ENCODE measurements around the gene MROH2B. TPM values are rescaled to one million over a fixed set of nuclear protein-coding genes. Genes with fewer than 3 reads are reported as not detected.
"Not testable (repeated sequence)": the region's sequence is repeated elsewhere in the genome, so short reads cannot be mapped to it uniquely, and the experiment has no call there.

Gene MROH2B
- total RNA-seq, 2 donors from 2014 or later: not detected

DNA sequence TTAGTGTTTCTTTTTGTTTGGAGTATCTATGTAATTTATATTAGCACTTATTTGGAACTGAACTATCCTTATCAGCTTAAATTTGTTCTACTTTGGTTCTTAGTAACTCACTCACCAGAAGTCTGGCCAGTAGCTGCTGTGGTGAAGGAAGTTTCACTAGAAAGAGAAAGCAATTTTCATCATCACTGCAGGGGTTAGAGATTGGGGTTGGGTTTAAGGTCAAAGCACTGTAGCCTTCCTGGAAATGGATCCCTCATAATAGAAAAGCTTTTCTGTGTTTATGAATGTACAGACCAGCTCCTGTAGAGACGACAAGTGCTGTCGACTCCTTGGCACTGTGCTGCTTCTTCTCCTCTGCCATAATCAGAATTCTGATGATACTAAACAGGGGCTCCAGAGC, 22.2 kb downstream of the MROH2B start:
- DNase-seq (no peak), ATAC-seq (peak in 1 of 2 donors; percentile 53)
- intact Hi-C loops (cut with DNase I): no loop called here

DNA sequence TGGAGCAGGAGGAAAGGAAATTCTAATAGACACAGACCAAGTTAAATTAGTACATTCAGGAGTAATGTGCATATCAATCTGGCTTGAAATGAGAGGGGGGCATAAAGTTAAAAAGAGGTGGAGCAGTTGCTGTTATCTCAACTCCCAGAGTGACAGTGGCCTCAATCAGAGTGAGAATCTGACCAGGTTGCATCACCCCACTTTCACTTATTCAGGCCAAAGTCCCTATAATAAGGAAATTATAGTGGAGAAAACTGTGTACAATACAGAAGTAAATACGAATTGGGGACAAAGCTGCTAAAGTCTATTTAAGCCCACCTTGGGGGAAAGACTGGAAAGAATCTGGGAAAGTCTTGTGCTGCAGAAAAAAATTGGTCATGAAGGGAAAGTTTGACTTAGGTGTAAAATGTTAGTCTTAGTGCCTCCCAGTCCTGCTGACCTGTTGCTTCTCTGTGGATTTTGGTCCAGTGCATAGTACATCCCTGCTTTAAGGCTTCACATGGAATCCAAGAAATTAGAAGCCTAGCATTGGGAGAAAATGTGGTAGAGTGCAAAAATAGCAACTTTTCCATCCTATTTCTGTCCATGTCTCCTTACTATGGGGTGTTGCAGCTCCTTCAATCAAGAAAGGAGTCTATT, 27.9 kb downstream of the MROH2B start:
- intact Hi-C loops (cut with DNase I): no loop called here
- DNase-seq: no peak
- no peak for ATAC-seq

DNA sequence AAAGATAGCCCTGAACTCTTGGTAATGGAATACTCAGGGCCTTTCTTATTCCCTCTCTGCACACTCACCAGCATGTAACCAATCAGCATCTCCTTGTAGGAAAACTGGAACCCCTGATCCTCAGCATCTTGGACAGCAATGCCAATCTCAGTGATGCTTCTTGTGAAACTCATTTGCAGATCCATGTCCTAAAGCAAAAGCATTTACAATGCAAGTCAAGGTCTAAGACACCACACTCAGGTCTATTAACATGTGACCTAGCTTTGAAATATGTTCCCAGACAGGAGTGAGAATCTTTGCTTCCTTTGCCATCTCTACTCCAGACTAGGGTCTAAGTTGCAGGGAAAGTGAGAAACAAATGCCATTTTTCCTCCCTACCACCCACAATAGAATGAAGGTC, 38.2 kb downstream of the MROH2B start:
- intact Hi-C loops (cut with DNase I): no loop called here
- ATAC-seq: no peak
- no peak for DNase-seq

DNA sequence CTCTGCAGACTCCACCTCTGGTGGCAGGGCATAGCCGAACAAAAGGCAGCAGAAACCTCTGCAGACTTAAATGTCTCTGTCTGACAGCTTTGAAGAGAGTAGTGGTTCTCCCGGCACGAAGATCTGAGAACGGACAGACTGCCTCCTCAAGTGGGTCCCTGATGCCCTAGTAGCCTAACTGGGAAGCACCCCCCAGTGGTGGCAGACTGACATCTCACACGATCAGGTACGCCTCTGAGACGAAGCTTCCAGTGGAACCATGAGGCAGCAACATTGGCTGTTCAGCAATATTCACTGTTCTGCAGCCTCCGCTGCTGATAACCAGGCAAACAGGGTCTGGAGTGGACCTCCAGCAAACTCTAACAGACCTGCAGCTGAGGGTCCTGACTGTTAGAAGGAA, 48.5 kb downstream of the MROH2B start:
- intact Hi-C loops (cut with DNase I); DNase-seq; ATAC-seq: not testable (repeated sequence)

DNA sequence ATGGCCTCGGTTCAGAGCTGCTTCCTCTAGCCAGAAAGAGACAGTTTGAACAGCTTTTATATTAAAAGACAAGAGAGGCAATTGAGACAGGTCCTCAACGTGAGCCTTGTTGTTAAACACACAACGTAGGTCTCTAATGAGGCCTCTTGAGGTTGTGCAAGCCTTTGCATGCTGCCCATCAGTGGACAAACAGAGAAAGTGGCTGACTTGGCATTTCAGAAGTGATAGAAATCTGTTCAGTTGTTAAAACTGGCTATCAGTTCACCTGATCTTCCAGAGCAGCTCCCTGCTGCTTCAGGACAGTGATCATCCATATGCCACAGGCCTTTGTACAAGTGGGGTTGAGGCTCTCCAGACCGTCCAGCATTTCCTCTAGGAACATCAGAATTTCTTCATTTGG, 58.8 kb downstream of the MROH2B start:
- intact Hi-C loops (cut with DNase I): no loop called here
- DNase-seq (no peak), ATAC-seq (no peak)

DNA sequence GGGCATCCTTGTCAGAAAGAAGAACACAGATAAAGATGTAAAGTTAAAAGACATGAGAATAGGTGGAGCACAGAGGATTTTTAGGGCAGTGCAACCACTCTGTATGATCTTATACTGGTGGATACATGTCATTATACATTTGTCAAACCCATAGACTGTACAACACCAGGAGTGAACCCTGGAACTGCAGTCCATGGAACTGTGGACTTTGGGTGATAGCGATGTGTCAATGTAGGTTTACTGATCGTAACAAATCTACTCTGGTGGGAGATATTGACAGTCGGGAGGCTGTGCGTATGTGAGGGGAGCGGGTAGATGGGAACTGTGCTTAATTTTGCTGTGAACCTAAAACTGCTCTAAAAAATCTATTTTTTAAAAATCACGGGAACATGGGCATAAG, 60.6 kb downstream of the MROH2B start:
- intact Hi-C loops (cut with DNase I): no loop called here
- ATAC-seq (no peak), DNase-seq (no peak)

DNA sequence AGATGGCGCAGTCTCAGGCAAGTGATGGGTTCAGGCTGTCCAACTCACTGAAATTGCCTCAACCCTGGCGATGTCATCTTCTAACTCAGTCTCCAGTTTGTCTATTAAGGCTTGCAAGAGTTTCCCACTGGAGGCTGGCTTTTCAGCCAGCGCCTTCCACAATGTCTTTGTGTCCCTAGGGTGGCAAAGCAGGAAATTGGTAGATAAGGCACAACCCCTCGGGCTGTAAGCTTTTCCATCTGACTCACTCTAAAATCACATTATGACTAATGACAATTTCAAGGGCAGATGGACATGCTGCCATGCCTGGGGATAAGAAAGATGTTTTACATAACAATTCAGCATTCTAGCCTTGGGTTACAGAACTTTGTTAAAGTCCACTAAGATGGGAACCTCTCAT, 61.9 kb downstream of the MROH2B start:
- intact Hi-C loops (cut with DNase I): no loop called here
- ATAC-seq: peak in 1 of 2 donors; percentile 79
- DNase-seq: peak; percentile 43

DNA sequence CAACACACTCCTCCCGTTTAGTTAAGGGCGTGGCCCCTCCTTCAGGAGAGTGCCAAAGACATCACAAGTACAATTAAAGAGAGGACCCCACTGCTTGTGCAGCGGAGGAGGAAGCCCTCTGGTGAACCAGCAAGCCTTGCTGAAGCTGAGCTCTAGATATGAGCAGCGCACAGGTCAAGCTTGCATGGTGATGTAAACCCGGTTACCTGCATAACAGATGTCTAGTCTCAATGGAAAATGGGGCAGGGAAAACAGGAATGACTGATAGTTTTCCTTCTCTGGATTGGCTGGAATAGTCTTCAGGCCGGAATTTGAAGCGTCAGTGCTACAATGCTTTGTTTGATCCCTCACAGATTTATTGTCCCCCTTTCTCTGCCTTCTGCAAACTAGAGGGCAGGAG, 66.2 kb downstream of the MROH2B start:
- DNase-seq: no peak
- intact Hi-C loops (cut with DNase I): no loop called here
- ATAC-seq: no peak

DNA sequence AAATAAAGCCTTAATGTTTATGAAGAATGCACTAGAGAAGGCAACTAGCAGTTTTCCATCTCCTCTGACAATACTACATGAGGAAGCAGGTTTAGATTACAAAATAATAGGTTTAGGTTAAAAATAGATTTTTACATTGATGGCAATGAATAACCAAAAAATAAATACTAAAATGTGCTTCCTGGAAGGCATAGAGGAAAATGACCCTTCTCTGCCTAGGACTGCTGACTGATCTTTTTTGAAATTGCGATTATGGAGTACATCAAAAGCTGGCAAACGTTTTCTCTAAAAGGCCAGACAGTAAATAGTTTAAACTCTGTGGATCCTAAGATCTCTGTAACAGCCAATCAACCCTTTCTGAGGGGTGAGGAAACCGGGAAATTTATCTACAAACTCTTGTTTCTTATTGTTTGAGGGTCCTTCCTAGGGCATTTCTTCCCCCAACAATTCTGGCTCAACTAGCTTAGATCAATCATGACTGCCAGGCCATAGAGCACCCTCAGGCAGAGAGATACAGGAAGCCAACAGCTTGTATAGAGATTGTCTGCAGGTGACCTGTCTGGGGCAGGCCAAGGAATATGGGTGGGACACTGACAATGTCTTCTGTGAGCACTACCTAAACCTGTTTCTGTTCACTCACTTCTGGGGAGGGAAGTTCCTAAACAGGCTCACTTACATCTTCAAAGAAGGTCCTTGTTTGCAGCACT, 67.3 kb downstream of the MROH2B start:
- intact Hi-C loops (cut with DNase I): no loop called here
- DNase-seq: no peak
- no peak for ATAC-seq

DNA sequence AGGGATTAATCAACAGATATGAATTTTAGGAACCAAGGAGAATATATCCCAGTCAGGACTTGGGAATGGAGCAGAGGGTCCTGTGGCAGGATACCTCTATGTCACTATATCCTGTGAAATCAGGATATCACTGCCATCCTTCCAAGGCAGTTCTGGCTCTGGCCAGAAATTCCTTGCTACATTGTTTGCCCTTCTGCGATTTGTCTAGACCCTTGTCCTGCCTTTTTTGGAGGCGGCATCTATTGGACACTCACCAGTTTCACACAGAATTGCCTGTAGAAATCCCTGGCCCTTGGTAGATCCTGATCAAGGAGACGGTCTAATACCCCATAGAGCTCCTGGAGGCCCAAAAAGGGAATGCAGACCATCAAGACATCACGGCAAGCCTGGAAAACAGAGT, 71.2 kb downstream of the MROH2B start:
- DNase-seq (no peak), ATAC-seq (no peak)
- intact Hi-C loops (cut with DNase I): no loop called here

DNA sequence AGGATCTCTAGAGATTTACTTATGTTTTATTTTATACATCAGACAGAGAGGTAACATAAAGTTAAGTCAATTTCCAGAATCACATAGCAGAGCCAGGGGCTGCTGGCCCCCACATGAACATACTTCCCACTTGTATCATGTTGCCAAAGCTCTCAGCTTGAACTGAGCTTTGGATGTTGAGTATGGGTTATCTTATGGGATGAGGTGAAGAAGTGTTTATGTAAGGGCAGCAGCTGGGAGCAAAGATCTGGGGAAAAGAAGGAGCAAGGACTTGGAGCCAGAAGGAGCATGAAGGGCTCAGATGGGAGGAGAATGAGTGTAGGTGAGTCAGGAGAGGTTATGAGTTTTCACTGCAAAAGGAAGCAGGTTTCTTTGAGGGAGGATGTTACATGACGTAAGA, 72.0 kb downstream of the MROH2B start:
- no peak for DNase-seq
- intact Hi-C loops (cut with DNase I): no loop called here
- ATAC-seq: no peak

DNA sequence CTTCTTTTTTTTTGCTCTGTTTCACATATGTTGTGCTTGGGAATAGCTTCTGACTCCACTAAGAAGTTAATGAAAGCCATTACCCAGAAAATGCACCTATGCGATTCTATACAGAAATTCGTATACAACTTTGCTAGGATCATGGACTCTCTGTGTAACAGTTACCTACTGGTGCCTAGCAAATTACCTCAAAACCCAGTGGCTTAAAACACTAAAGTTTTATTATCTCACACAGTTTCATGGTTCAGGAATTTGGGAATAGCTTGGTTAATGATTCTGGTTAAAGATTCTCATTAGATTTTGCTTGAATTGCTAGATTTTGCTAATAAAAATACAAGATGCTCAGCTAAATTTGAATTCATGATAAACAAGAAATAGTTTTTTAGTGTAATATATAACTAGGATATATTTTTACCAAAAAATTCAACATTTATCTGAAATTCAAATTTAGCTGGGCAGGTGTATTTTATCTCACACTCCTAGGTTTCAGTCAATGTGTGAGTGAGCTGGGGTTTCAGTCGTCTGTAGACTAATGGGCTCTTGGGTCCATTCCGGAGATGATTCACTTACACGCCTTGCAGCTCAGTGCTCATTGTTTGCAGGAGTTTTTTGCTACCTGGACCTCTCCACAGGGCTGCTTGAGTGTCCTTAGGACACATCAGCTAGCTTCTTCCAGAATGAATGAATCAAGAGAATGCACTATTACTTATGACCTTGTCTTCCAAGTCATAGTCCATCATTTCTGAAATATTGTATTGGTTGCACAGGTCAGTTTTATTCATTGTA, 75.1 kb downstream of the MROH2B start:
- intact Hi-C loops (cut with DNase I): no loop called here
- ATAC-seq: no peak

DNA sequence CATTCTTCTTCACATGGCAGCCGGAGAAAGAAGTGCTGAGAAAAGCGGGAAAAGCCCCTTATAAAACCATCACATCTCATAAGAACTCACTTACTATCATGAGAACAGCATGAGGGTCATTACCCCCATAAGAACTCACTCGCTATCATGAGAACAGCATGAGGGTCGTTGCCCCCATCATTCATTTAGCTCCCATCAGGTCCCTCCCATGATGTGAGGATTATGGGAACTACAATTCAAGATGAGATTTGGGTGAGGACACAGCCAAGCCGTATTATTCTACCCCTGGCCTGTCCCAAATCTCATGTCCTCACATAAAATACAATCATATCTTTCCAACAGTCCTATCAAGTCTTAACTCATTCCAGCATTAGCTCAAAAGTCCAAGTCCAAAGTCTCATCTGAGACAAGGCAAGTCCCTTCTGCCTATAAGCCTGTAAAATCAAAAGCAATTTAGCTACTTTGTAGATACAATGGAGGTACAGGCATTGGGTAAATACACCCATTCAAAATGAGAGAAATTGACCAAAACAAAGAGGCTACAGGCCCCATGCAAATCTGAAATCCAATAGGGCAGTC, 79.1 kb downstream of the MROH2B start:
- no peak for DNase-seq
- intact Hi-C loops (cut with DNase I): no loop called here

More for the DNA sequence above, 75.1 kb downstream of the MROH2B start:
- no peak for DNase-seq

DNA sequence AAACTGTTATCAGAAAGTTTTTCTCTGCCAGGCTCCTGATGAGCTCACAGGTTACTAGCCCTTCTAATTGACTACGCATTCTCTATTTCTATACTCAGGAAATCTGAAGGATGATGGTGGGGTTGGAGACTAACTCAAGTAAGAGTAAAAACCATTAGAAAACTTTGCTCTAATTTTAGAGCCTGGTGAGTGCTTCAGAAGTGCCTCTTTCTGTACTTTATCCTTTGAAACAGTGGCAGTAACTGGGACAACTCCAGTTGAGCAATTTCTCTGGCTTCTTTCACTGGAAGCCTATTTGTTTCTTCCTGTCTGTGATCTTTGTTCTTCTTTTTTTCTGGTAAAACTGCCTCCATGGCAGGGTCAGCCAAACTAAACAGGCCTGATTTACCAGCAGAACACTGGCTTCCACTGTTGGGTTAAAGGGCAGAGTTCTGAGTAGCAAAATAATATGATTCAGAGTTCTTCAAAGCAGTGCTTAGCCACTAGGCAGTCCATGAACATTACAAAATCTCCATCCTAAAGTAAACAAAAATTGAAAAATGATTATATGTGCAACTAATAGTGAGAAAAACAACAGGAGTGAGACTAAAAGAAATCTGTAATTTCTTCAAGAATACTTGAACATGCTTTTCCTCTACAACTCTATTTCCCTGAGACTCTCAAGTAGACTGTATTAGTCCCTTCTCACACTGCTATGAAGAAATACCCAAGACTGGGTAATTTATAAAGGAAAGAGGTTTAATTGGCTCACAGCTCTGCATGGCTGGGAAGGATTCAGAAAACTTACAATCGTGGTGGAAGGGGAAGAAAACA, 79.8 kb downstream of the MROH2B start:
- intact Hi-C loops (cut with DNase I): no loop called here
- ATAC-seq (peak; percentile 93 to 97), DNase-seq (peak; percentile 73)

More for the DNA sequence above, 79.1 kb downstream of the MROH2B start:
- ATAC-seq: no peak

DNA sequence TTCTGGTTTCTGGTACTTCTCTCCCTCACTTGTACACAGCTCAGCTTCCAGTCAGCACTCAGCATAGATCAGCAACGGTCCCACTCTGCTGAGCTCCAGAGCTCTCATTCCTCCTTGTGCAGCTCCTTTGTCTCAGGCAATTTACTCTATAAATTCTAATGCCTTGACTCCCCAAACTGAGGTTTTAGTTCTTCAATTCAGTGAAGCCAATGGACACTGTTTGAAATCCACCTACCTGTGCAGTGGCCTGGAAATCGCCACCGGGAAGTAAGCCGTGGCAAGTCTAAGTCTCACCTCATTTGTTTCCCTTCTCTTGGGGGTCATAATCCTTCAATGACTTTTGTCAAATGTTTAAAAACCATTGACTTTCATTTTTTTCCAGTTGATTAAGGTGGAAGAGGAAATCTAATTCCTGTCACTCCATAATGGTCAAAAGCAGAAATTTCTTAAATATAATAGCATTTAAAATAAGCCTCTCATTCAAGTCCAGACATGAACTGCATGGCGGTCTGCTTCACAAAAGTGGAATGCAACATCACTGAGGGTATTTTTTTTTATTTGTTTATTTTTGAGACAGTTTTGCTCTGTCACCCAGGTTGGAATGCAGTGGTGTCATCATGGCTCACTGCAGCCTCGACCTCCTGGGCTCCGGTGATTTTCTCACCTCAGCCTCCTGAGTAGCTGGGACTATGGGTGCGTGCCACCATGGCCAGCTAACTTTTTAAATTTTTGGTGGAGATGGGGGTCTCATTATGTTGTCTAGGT, 82.2 kb downstream of the MROH2B start:
- DNase-seq: no peak
- ATAC-seq: no peak
- intact Hi-C loops (cut with DNase I): no loop called here

DNA sequence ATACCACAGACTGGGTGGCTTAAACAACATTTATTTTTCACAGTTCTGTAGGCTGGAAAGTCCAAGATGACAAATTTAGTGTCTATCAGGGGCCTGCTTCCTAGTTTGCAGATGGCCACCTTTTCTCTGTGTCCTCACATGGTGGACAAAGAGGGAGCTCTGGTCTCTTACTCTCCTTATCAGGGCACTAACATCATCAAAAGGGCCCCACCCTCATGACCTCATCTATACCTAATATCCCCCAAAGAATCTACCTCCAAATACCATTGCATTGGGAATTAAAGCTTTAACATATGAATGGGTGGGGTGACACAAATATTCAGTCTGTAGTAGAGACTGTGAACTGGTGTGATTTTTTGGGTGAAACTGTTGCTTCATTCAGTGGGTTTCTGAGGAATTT, 83.8 kb downstream of the MROH2B start:
- intact Hi-C loops (cut with DNase I): no loop called here
- no peak for ATAC-seq
- DNase-seq: no peak

DNA sequence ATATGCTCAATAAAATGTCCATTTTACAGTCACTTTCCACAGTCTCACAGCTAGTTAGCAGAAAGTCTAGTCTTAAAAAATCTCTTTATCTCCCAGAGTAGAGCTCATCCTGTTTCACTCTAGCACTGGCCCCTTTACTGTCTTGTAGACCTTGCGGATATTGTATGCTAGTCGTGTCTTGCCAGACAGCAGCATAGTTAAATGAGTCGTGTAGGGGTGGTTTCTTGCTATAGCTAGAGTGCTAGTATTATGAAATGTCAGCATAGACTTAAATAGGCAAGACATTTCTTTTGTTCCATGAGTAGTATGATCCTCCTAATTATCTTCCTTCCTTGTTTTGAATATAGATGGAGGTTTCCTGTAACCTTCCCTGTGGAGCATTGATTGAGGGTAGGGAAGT, 84.5 kb downstream of the MROH2B start:
- intact Hi-C loops (cut with DNase I): no loop called here
- no peak for ATAC-seq
- no peak for DNase-seq

DNA sequence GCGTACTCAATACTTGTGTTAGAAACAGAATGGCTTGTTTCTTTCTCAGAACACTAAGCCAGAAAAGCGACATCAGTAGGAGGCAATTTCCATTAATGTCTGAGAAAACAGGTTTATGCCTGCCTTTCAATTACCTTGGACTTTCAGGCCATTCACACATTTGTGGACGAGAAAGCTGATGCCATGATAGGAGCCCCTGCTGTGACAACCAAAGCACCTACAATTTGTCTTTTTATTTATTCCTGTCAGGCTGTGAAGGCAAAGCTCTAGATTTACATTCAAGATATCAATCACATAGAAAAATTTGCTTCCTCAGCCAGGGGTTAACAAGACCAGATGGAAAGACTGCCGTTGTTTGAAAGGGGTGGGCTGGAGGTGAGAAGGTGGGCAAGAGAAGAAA, 85.6 kb downstream of the MROH2B start:
- intact Hi-C loops (cut with DNase I): no loop called here
- DNase-seq (no peak), ATAC-seq (no peak)

DNA sequence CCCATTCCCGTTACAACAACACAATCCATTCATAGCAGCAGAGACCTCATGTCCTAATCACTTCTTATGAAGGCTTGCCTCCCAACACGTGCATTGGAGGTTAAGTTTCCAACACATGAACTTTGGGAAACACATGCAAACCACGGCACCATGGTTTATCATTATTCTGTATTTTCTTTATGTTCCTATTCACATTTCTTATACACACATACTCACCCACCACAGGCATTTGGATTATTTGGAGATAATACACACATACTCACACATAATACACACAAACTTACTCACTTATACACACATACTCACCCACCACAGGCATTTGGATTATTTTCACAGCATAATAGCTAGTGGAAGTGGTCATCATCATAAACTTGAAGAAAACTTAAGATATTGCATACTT, 86.3 kb downstream of the MROH2B start:
- DNase-seq: no peak

More for the DNA sequence above, 86.3 kb downstream of the MROH2B start:
- intact Hi-C loops (cut with DNase I): no loop called here
- no peak for ATAC-seq
